Measurements from ENCODE around the gene NXF1. TPM values are rescaled to one million over a fixed set of nuclear protein-coding genes. Genes with fewer than 3 reads are reported as not detected.

NXF1 gene
- total and polyA plus RNA-seq, 2 of the 8 experiments (the other 6 are each of a cell fraction or from before 2014, with no cell fraction given): 48.1 to 49.8 TPM

DNA sequence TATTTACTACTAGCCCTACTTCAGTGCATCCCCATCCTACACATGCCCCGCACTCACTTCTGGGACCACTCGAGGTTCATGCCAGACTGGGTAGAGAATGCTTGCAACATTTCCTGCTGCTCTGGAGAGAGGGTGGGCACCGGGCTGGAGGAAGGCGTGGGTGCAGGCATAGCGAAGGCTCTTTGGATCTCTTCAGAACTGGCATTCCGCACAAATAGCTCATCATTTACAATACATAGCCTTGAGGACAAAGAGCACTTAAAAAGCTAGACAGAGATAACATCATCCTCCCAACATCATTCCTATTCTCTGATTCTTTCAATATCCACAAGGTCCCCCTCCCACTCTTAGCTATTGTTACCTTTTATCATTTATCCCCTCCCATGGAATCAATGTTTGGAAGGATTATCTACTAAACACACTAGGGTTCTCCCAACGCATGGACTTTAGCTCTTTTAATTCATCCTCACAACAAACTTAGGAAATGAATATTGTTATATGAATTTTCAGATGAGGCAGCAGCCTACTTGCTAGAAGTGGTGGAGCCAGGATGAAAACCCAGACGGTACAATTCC, 11.0 kb downstream of the NXF1 start:
- CTCF ChIA-PET (ENCODE audit: partially characterized antibody): interaction anchor here (0.6 to 3.9 kb wide), 5 partner anchors 7 to 64 kb away, joined by 3 to 19 read pairs (median 4); partner anchors contain the start of gene TMEM179B

More for the DNA sequence above, 11.0 kb downstream of the NXF1 start:
- H3K4me3 ChIP-seq (ENCODE audit: extremely low read depth in 1 of 4, insufficient read depth in 2 of 4, low read depth in 3 of 4, low read length in 4 of 4): no peak overlapping the region
- H2BK120ac ChIP-seq (replicated peaks; ENCODE audit: low read depth, low read length): no peak overlapping the region
- peaks cover 19 to 53% (median 39%) of the 10 kb centered on the region in 4 experiments for H3K36me3 ChIP-seq (ENCODE audit: control insufficient read depth in 2 of 4, insufficient read depth in 4 of 4, low read length in 3 of 4)
- FAIRE-seq: no peak
- H3K27ac ChIP-seq (ENCODE audit: low read depth, low read length): no peak overlapping the region
- H2AFZ ChIP-seq (ENCODE audit: low read length): no peak overlapping the region
- no peak overlapping the region for H2AK5ac ChIP-seq (ENCODE audit: low read depth, low read length)
- H2BK15ac ChIP-seq (ENCODE audit: low read length): no peak overlapping the region
- peaks cover 0 to 24% of the 10 kb centered on the region in 2 experiments; a peak in 2 of 4 replicates for H3K79me2 ChIP-seq (ENCODE audit: control insufficient read depth in 1 of 2, insufficient read depth in 2 of 2, low read length in 2 of 2)
- H3K9me3 ChIP-seq (ENCODE audit: insufficient read depth in 2 of 2, low read depth in 1 of 2, low read length in 1 of 2): no peaks in the 10 kb centered on the region
- peaks cover 0 to 2% of the 10 kb centered on the region in 2 experiments for H4K20me1 ChIP-seq (replicated peaks in 1 of 2; ENCODE audit: control insufficient read depth in 1 of 2, insufficient read depth in 2 of 2, low read length in 2 of 2)
- no peak overlapping the region for H4K91ac ChIP-seq (replicated peaks; ENCODE audit: insufficient read length, low read length)
- no peak overlapping the region for H3K4ac ChIP-seq (replicated peaks; ENCODE audit: insufficient read length, low read depth, low read length)
- no peak overlapping the region for H2BK20ac ChIP-seq (ENCODE audit: low read length)
- no peak overlapping the region for H3K18ac ChIP-seq (ENCODE audit: extremely low read depth, low read length)
- no peak overlapping the region for H3K14ac ChIP-seq (ENCODE audit: insufficient read length)
- 94% methylated on average over 8 of the region's 8 CpGs; no CpG with 5 or more reads in 1 of the 2 experiments for WGBS, 2 experiments (ENCODE audit: extremely low coverage in 1 of 2, insufficient coverage in 1 of 2, insufficient read length in 1 of 2, insufficient replicate concordance in 2 of 2, low coverage in 1 of 2, low lambda C conversion rate in 2 of 2, missing lambda C conversion rate in 1 of 2)
- no peak overlapping the region for H3K23ac ChIP-seq (ENCODE audit: insufficient read length)
- H3K9ac ChIP-seq (replicated peaks in 1 of 4; ENCODE audit: extremely low read depth in 1 of 4, low read depth in 3 of 4, low read length in 3 of 4): no peak overlapping the region
- H3K4me1 ChIP-seq (replicated peaks in 1 of 4; ENCODE audit: control insufficient read depth in 3 of 4, insufficient read depth in 4 of 4, low read length in 3 of 4): peaks cover 0 to 7% (median 3%) of the 10 kb centered on the region in 4 experiments; a peak in 3 of 7 replicates
- no peaks in the 10 kb centered on the region for H3K27me3 ChIP-seq (replicated peaks in 1 of 4; ENCODE audit: control insufficient read depth in 3 of 4, extremely low read depth in 1 of 4, insufficient read depth in 3 of 4, low read length in 3 of 4)
- H4K5ac ChIP-seq (ENCODE audit: insufficient read length, low read depth, low read length): no peak overlapping the region
- H3K79me1 ChIP-seq (ENCODE audit: low read depth, low read length): peaks cover 4% of the 10 kb centered on the region; the same call in 1 of the 2 replicates
- POLR2A ChIA-PET (ENCODE audit: partially characterized antibody): interaction anchor here (0.6 to 15.9 kb wide), 19 partner anchors 9 to 218 kb away, joined by 3 to 251 read pairs (median 4); partner anchors contain the start of genes HNRNPUL2, LBHD1, NXF1 and STX5
- no peaks in the 10 kb centered on the region for H3K23me2 ChIP-seq (ENCODE audit: low read depth, low read length)
- no peak for DNase-seq (ENCODE audit: low read depth in 1 of 2, low spot score in 2 of 2)
- no peak overlapping the region for H2BK12ac ChIP-seq (ENCODE audit: low read depth, low read length)
- H3K56ac ChIP-seq (replicated peaks; ENCODE audit: insufficient read length, low read depth, low read length): no peak overlapping the region
- H2BK5ac ChIP-seq (ENCODE audit: low read depth, low read length): no peak overlapping the region
- H3K4me2 ChIP-seq (ENCODE audit: insufficient read depth in 1 of 2, low read depth in 2 of 2, low read length in 2 of 2): no peak overlapping the region
- H4K8ac ChIP-seq (ENCODE audit: extremely low read depth, insufficient read depth, low read length): no peak overlapping the region

Measured in H1 (cell line).